OCI-LY7 (cell line): Measurements from ENCODE around the gene ZDHHC17.

Experiments
- CTCF ChIP-seq: fragments of 200-600 bp; sonication (generic); conservative IDR thresholded peaks from 2 replicates; pipeline ENCODE4 v1.5.1; 2014; ENCODE audit warnings: mild to moderate bottlenecking, antibody characterized with exemption, low read length, moderate library complexity, mixed read lengths
- EZH2phosphoT487 ChIP-seq: fragments of 200-600 bp; sonication (generic); IDR thresholded peaks from 2 replicates; pipeline ENCODE4 v1.6.1; 2018; ENCODE audit warnings: low read depth, borderline replicate concordance, mild to moderate bottlenecking, mixed run types, antibody characterized with exemption, low read length, moderate library complexity, mixed read lengths

GRCh38 chr12:76896274-76896673, 132.4 kb downstream of the ZDHHC17 start:
- TF ChIP-seq CTCF, result no peak
- TF ChIP-seq EZH2phosphoT487, result no peak
